ENCODE measurements around the gene DDX1.
"Not testable (repeated sequence)": the region's sequence is repeated elsewhere in the genome, so short reads cannot be mapped to it uniquely, and the experiment has no call there.

Gene DDX1

GRCh38 chr2:15591692-15592463, at the start of gene DDX1:
DDX1 (plus strand) TSS chr2:15591868; CDS start chr2:15591934, 66 bp downstream.
- no peak for FAIRE-seq

- not testable (repeated sequence) for FAIRE-seq
Measured at GRCh38 chr2:15542269-15542668, 49.4 kb upstream of the DDX1 start.

GRCh38 chr2:15543053-15543452, 48.6 kb upstream of the DDX1 start:
- no peak for FAIRE-seq

GRCh38 chr2:15543541-15543940, 48.1 kb upstream of the DDX1 start:
- FAIRE-seq: no peak

- no peak for FAIRE-seq
Measured at GRCh38 chr2:15544227-15544626, 47.4 kb upstream of the DDX1 start.

GRCh38 chr2:15546297-15547098, 45.2 kb upstream of the DDX1 start:
- no peak for FAIRE-seq

- FAIRE-seq: no peak
Measured at GRCh38 chr2:15547115-15547876, 44.4 kb upstream of the DDX1 start.

GRCh38 chr2:15548974-15549373, 42.7 kb upstream of the DDX1 start:
- no peak for FAIRE-seq

- FAIRE-seq: no peak
Measured at GRCh38 chr2:15553519-15553918, 38.1 kb upstream of the DDX1 start.

- no peak for FAIRE-seq
Measured at GRCh38 chr2:15553951-15554350, 37.7 kb upstream of the DDX1 start.

GRCh38 chr2:15554525-15555218, 37.0 kb upstream of the DDX1 start:
- FAIRE-seq: no peak

GRCh38 chr2:15555760-15556193, 35.9 kb upstream of the DDX1 start:
- no peak for FAIRE-seq

- no peak for FAIRE-seq
Measured at GRCh38 chr2:15556311-15556930, 35.2 kb upstream of the DDX1 start.

GRCh38 chr2:15557887-15558311, 33.8 kb upstream of the DDX1 start:
- FAIRE-seq: no peak

GRCh38 chr2:15559379-15560139, 32.1 kb upstream of the DDX1 start:
- FAIRE-seq: no peak

GRCh38 chr2:15560140-15560987, 31.3 kb upstream of the DDX1 start:
- no peak for FAIRE-seq

- FAIRE-seq: no peak
Measured at GRCh38 chr2:15560988-15561573, 30.6 kb upstream of the DDX1 start, which contains the start of gene NBAS. NBAS (minus strand) TSS chr2:15561334; CDS start chr2:15561304, 30 bp downstream.

GRCh38 chr2:15561574-15562344, 29.9 kb upstream of the DDX1 start:
- FAIRE-seq: no peak
